Measurements from ENCODE around the gene SLC47A1.

The SLC47A1 gene

DNA sequence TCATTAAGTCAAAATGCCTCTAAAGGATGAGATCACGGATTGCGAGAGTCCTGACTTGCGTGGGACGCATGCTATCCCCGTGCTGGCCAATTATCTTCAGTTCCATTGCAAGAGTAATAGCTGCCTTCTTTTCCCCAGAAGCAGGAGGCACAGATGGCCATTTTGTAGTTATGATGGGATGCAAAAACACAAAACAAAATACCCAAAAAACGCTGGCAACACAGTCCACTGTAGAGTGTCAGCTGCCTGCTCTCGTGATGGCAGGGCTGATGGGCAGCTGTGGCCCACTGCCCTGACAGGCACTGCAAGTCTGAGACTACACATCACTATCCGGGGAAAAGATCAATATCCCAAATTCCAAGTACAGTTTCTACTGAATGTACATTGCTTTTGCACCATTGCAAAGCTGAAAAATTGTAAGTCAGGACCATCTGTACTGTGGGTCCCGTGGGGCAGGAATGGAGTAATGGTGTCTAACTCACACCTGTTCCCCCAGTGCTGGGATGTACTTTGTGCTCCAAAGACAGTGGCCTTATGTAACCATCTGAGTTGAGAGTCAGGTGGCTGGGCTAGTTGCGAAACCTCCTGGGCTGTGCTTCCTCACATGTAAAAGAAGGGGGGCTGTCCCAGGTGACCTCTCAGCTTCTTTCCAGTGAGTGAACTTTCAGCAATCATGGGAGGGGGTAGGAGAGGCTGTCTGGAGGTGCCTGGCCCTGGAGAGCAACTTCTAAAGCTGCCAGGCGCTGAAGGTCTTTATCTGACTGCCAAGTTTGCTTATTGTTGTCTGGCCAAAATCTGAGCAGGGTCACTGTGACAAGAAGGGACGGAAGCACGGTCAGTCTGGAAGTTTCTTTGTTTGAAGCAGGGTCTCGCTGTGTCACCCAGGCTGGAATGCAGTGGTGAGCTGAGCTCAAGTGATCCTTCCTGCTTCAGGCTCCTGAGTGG lies 4.7 kb downstream of the SLC47A1 start:
- peaks cover 9% of the 10 kb centered on the region for H3K4me1 ChIP-seq
- H3K9me3 ChIP-seq: no peaks in the 10 kb centered on the region
- in situ Hi-C loops (cut with MboI; ENCODE audit: low sequenced_read_pairs): no loop called here
- no peak for DNase-seq (ENCODE audit: low spot score in 2 of 2)
- H3K36me3 ChIP-seq (replicated peaks): no peaks in the 10 kb centered on the region
- no peak overlapping the region for H3K4me3 ChIP-seq
- H3K27me3 ChIP-seq (ENCODE audit: low read depth): no peaks in the 10 kb centered on the region

DNA sequence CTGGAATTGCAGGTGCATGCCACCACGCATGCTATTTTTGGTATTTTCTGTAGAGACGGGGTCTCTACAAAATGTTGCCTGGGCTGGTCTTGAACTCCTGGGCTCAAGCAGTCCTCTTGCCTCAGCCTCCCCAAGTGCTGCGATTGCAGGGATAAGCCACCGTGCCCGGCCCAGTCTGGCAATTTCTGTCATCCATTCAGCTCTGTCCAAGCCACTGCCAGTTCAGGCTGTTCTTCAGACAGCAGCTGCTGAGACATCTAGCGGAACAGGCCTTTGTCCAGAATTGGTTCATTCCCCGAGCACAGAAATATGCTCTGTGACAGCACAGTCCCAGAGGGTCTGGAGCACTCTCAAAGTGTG lies 5.4 kb downstream of the SLC47A1 start:
- H3K4me1 ChIP-seq: peaks cover 7% of the 10 kb centered on the region
- in situ Hi-C loops (cut with MboI; ENCODE audit: low sequenced_read_pairs): no loop called here

GRCh38 chr17:19539841-19540311 lies 6.2 kb downstream of the SLC47A1 start:
- H3K36me3 ChIP-seq (replicated peaks): no peaks in the 10 kb centered on the region
- H3K4me1 ChIP-seq: peaks cover 3% of the 10 kb centered on the region
- in situ Hi-C loops (cut with MboI; ENCODE audit: low sequenced_read_pairs): no loop called here
- no peaks in the 10 kb centered on the region for H3K9me3 ChIP-seq
- no peak overlapping the region for H3K4me3 ChIP-seq
- no peak for DNase-seq (ENCODE audit: low spot score in 2 of 2)
- H3K27me3 ChIP-seq (ENCODE audit: low read depth): no peaks in the 10 kb centered on the region

More for the DNA sequence above, 5.4 kb downstream of the SLC47A1 start:
- Histone ChIP-seq H3K4me3 (no peak overlapping the region), H3K36me3 (replicated peaks) (no peaks in the 10 kb centered on the region), H3K9me3 (no peaks in the 10 kb centered on the region), H3K27me3 (ENCODE audit: low read depth) (no peaks in the 10 kb centered on the region)
- no peak for DNase-seq (ENCODE audit: low spot score in 2 of 2)

DNA sequence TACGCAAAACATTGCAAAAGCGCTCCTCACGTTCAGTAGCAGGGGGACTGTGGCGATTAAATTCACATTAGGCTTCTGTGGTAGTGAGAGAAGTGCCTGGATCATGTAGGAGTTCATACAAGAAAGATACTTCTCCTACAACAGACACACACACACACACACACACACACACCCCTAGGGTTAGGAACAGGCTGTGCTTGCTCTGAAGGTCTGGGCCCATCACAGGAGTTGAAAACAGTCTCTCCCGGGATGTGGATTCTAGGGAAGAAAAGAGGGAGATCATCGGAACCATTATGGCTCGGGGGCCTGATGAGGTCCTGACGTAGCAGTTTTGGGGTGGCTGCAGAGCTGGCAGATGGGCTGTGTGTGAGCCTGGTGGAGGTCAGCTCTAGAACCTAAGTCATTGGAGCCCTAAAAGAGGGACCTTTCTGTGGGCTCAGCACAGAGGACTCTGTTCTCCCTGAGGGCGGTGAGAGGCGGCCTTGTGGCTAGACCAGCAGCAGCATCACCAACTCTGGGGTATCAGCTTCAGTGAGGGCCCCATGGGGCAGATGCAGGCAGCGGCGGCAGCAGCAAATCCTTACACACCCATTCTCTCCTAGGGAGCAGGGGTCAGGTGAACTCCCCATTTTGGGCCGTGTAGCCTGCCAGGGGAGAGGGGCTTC lies 7.2 kb downstream of the SLC47A1 start:
- no peaks in the 10 kb centered on the region for H3K9me3 ChIP-seq
- DNase-seq (ENCODE audit: low spot score in 2 of 2): no peak
- no peaks in the 10 kb centered on the region; the same call in 1 of the 2 replicates for H3K4me1 ChIP-seq
- in situ Hi-C loops (cut with MboI; ENCODE audit: low sequenced_read_pairs): no loop called here
- no peak overlapping the region for H3K4me3 ChIP-seq
- no peaks in the 10 kb centered on the region for H3K36me3 ChIP-seq (replicated peaks)
- no peaks in the 10 kb centered on the region for H3K27me3 ChIP-seq (ENCODE audit: low read depth)

- DNase-seq (ENCODE audit: low spot score in 2 of 2): no peak
- no peaks in the 10 kb centered on the region for H3K36me3 ChIP-seq (replicated peaks)
- no peak overlapping the region for H3K4me3 ChIP-seq
- H3K4me1 ChIP-seq: no peaks in the 10 kb centered on the region; the same call in 1 of the 2 replicates
- in situ Hi-C loops (cut with MboI; ENCODE audit: low sequenced_read_pairs): no loop called here
- no peaks in the 10 kb centered on the region for H3K9me3 ChIP-seq
- H3K27me3 ChIP-seq (ENCODE audit: low read depth): no peaks in the 10 kb centered on the region
These were observed 7.8 kb downstream of the SLC47A1 start for GRCh38 chr17:19541445-19541844.

DNA sequence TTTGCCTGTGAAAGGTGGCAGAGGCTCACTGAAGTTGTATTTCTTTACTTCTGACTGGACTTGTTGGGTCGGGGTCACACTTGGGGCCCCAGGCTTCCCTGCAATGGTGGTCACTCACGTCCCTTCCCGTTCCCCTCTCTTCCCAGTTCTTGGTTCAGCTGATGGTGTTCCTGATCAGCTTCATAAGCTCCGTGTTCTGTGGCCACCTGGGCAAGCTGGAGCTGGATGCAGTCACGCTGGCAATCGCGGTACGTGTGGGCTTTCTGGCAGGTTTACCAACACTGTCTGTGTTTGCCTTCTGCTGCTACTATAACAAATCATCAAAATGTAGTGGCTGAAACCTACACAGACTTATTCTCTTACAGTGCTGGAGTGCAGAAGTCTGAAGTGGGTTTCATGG lies 8.6 kb downstream of the SLC47A1 start:
- Histone ChIP-seq H3K27me3 (ENCODE audit: low read depth) (no peaks in the 10 kb centered on the region), H3K4me1 (no peaks in the 10 kb centered on the region; the same call in 1 of the 2 replicates), H3K36me3 (replicated peaks) (no peaks in the 10 kb centered on the region), H3K4me3 (no peak overlapping the region), H3K9me3 (no peaks in the 10 kb centered on the region)
- DNase-seq (ENCODE audit: low spot score in 2 of 2): no peak
- in situ Hi-C loops (cut with MboI; ENCODE audit: low sequenced_read_pairs): no loop called here

- Histone ChIP-seq H3K27me3 (ENCODE audit: low read depth) (no peaks in the 10 kb centered on the region), H3K4me1 (no peaks in the 10 kb centered on the region), H3K36me3 (replicated peaks) (no peaks in the 10 kb centered on the region), H3K9me3 (no peaks in the 10 kb centered on the region), H3K4me3 (no peak overlapping the region)
- in situ Hi-C loops (cut with MboI; ENCODE audit: low sequenced_read_pairs): no loop called here
- no peak for DNase-seq (ENCODE audit: low spot score in 2 of 2)
These were observed 10.7 kb downstream of the SLC47A1 start for GRCh38 chr17:19544366-19544765.

DNA sequence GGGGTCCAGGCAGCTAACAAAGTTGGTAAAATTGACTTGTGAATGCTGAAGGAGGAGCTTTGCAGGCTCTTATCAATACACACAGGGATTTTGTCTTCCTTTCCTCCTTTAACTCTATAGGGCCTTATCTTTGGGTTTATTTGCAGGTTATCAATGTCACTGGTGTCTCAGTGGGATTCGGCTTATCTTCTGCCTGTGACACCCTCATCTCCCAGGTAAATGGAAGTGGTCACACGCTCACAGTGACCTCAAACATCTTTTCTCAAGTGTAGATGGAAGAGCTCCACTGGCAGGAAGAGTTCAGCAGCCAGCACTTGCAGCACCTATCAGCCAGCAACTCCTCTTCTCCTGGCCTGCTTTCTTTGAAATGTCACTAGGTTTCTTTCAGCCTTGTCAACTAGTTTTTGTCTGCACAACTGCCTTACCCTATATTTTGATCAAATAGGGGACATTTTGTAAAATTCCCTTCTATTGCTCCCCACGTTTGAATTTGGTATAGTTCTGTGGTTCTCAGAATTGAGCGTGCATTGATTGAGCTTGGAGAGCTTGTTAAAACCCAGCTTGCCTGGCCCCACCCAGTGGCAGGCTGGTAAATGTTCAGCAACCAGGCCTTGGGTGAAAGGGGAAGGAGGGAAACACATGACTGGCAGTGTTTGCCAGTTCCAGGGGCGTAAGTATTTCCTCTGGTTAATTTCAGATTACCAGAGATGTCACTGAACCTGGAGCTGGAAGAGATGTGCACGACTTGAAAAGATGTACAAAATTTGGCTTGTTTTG lies 12.8 kb downstream of the SLC47A1 start:
- Histone ChIP-seq H3K36me3 (replicated peaks) (no peaks in the 10 kb centered on the region), H3K27me3 (ENCODE audit: low read depth) (no peaks in the 10 kb centered on the region), H3K4me1 (no peaks in the 10 kb centered on the region), H3K9me3 (no peaks in the 10 kb centered on the region), H3K4me3 (no peak overlapping the region)
- in situ Hi-C loops (cut with MboI; ENCODE audit: low sequenced_read_pairs): no loop called here
- DNase-seq (ENCODE audit: low spot score in 2 of 2): no peak

GRCh38 chr17:19549746-19550623 lies 16.3 kb downstream of the SLC47A1 start:
- H3K9me3 ChIP-seq: no peaks in the 10 kb centered on the region
- H3K36me3 ChIP-seq (replicated peaks): no peaks in the 10 kb centered on the region
- no peaks in the 10 kb centered on the region for H3K4me1 ChIP-seq
- no peaks in the 10 kb centered on the region for H3K27me3 ChIP-seq (ENCODE audit: low read depth)
- in situ Hi-C loops (cut with MboI; ENCODE audit: low sequenced_read_pairs): no loop called here
- no peak overlapping the region for H3K4me3 ChIP-seq
- no peak for DNase-seq (ENCODE audit: low spot score in 2 of 2)

DNA sequence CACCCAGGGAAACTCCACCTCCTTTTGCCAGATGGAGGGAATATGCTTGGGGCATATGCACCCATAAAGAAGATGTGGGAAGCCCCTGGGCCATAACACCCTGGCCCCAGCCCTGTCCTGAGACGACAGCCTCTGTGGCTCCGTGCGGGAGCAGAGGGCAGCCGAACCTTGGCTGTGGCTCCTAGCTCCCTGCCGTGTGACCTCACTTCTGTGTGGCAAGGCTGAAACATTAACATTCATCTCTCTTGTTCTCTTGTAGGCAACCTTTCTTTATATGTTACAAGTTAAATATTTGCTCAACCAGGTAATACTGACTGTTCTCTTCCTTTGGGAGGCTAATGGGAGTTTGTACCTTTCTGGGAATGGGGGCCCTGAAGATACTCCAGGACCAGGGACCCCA lies 17.5 kb downstream of the SLC47A1 start:
- DNase-seq (ENCODE audit: low spot score in 2 of 2): no peak
- H3K4me1 ChIP-seq: no peaks in the 10 kb centered on the region
- H3K27me3 ChIP-seq (ENCODE audit: low read depth): no peaks in the 10 kb centered on the region
- no peaks in the 10 kb centered on the region for H3K9me3 ChIP-seq
- no peaks in the 10 kb centered on the region for H3K36me3 ChIP-seq (replicated peaks)
- H3K4me3 ChIP-seq: no peak overlapping the region
- in situ Hi-C loops (cut with MboI; ENCODE audit: low sequenced_read_pairs): no loop called here

GRCh38 chr17:19551591-19552148 lies 18.0 kb downstream of the SLC47A1 start:
- no peaks in the 10 kb centered on the region for H3K36me3 ChIP-seq (replicated peaks)
- no peak overlapping the region for H3K4me3 ChIP-seq
- no peak for DNase-seq (ENCODE audit: low spot score in 2 of 2)
- H3K9me3 ChIP-seq: no peaks in the 10 kb centered on the region
- in situ Hi-C loops (cut with MboI; ENCODE audit: low sequenced_read_pairs): no loop called here
- H3K27me3 ChIP-seq (ENCODE audit: low read depth): no peaks in the 10 kb centered on the region
- H3K4me1 ChIP-seq: no peaks in the 10 kb centered on the region

GRCh38 chr17:19553036-19553435 lies 19.4 kb downstream of the SLC47A1 start:
- in situ Hi-C loops (cut with MboI; ENCODE audit: low sequenced_read_pairs): no loop called here
- H3K4me1 ChIP-seq: no peaks in the 10 kb centered on the region
- no peaks in the 10 kb centered on the region for H3K36me3 ChIP-seq (replicated peaks)
- H3K4me3 ChIP-seq: no peak overlapping the region
- H3K9me3 ChIP-seq: no peaks in the 10 kb centered on the region
- DNase-seq (ENCODE audit: low spot score in 2 of 2): no peak
- H3K27me3 ChIP-seq (ENCODE audit: low read depth): no peaks in the 10 kb centered on the region

DNA sequence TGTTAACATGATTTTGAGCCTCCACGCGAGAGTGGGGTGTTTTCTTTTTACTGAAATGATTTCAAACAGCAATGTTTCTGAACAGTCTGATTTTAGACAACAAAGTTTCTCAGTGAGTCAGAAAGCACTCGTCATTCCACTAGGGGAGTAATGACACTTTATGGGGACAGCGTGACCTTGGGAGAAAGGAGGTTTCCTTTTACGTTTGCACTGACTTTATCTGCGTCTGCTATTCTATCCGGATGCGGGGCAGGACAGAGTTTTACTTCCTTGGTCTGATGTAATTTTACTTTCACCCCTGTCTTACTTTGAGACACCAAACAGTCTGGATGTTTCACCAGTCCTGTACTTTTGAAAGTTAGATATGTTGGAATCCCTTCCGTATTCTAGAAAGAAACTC lies 20.7 kb downstream of the SLC47A1 start:
- H3K36me3 ChIP-seq (replicated peaks): no peaks in the 10 kb centered on the region
- no peaks in the 10 kb centered on the region for H3K9me3 ChIP-seq
- in situ Hi-C loops (cut with MboI; ENCODE audit: low sequenced_read_pairs): no loop called here
- H3K4me1 ChIP-seq: no peaks in the 10 kb centered on the region
- H3K27me3 ChIP-seq (ENCODE audit: low read depth): no peaks in the 10 kb centered on the region
- no peak overlapping the region for H3K4me3 ChIP-seq
- no peak for DNase-seq (ENCODE audit: low spot score in 2 of 2)

Measured in HAP-1 (cell line).